Nucleus accumbens (tissue), 56 donors: Measurements from ENCODE around the gene BIVM.
"Not testable (repeated sequence)": the region's sequence is repeated elsewhere in the genome, so short reads cannot be mapped to it uniquely, and the experiment has no call there.

Source experiments
- DNase-seq, 56 donors: peaks; one replicate each; lab custom pipeline; 2025; lab: John Stamatoyannopoulos, UW

BIVM gene, protein sequence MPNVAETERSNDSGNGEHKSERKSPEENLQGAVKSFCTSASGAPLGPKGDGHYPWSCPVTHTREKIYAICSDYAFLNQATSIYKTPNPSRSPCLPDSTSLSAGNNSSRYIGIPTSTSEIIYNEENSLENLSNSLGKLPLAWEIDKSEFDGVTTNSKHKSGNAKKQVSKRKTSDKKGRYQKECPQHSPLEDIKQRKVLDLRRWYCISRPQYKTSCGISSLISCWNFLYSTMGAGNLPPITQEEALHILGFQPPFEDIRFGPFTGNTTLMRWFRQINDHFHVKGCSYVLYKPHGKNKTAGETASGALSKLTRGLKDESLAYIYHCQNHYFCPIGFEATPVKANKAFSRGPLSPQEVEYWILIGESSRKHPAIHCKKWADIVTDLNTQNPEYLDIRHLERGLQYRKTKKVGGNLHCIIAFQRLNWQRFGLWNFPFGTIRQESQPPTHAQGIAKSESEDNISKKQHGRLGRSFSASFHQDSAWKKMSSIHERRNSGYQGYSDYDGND

DNA sequence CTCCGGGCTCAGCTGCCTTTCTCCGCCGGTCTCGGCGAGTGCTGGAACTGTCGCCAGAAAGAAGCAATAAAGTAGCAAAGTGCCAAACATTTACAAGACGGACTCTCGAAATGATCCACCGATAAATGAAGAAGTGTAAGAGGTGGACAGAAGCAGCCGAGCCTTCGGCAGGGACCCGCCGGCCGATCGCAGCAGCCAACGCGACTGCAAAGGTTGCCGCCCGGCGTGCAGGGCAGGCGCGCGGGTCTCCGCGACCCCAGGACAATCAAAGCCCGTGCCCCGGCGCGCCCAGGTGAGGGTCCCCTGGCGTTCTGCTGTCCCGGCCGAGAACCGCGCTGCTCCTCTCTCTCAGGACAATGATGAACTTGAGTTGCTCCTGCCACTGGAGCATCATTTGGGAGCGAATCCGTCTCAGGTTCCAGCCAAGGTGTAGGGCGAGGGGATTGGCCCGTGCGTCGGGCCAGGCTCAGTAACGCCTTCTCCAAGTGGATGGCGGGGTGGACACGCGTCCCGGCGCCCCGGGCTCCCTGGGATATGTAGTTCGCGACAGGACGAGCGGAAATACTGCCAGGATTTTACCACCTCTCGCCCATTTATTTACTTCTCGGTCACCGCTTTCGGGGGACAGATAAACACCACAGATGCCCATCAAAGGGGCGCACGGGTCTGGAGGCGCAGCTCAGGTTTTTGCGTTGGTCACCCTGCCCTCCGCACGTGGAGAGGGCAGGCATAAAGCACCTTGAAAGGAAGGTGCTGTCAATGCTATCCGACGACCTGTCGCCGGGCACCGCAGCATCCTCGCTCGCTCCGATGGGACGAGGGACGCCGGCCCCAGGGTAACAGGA is at the start of gene BIVM, which contains the start of gene POGLUT2:
BIVM (plus strand) TSS at position 539 of the 845 bp plus-strand sequence. CDS start 8,149 bp downstream, outside the sequence.
POGLUT2 (minus strand) TSS at position 396 of the 845 bp plus-strand sequence; CDS start at position 90, 306 bp downstream.
- peak; percentile 12 to 95 (median 82) for DNase-seq

DNA sequence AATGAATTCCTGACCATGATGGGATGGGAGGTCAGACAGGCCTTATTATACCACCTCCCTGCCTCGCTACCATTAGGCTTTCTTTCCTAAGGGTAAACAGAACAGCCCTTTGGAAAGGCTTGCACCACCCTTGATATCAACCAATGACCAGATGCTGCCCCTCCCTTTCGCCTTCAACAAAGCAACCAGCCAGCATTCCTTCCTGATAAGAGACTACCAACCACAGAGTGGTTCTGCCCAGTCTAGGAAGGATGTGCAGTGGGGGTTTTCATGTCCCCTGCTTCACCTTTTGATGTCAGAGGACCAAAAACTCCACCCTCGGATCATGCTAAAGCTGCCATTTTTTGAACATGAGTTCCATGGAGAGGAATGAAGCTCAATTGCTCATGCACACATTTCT is 47.0 kb upstream of the BIVM start:
- DNase-seq = no peak

DNA sequence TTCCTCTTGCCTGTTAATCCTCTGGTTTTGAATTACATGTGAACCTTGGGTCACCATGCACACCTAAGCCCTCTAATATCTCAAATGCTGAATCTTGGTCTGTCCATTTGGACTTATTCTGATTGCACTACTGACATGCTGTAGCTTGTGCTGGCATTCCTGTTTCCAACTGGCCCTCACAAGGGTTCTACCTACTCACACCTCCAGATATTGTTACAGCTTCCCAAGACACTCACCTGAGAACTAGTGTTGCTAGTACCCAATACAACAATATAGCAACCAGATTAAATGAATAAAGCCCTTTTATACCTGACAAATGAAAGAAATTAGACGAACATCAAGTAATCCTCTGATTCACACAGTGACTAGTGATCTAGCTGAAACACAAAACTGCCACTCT is 41.9 kb upstream of the BIVM start:
- DNase-seq = no peak

DNA sequence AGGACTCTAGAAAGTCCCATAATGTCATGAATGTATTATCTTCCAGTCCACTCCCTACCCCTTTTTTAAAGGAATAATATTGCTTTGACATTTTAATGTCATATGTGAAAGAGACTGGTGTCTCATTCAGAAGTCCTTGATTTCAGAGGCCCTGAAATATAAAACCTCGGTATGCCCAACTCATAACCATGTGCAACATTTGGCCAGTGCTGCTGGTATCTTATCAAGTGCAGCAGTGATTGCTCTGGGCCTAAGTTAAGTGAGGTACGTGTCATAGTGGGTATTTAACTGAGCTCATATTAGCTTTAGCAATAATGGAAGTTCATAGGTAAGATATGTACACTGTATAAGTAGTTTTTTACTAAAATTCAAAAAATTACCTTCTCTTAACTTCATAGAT is 40.1 kb upstream of the BIVM start:
- no peak for DNase-seq

DNA sequence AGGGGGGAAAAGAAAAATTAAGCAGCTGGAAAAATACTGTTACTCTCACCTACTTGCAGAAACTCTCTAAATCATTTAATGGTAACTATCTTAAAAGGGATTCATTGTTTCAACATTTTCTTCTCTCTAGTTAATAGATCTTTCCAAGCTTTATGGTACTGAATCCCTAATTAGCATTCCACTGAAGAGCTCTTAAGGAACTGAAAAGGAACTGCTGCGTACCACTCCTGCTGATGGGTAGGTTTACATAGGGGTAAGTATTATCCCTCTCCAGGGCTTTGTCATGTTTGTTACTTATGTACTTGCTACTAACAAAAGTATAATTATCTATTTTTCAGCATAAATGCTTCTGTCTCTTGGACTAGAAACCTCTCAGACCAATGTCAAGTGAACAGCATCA is 37.8 kb upstream of the BIVM start:
- no peak for DNase-seq

DNA sequence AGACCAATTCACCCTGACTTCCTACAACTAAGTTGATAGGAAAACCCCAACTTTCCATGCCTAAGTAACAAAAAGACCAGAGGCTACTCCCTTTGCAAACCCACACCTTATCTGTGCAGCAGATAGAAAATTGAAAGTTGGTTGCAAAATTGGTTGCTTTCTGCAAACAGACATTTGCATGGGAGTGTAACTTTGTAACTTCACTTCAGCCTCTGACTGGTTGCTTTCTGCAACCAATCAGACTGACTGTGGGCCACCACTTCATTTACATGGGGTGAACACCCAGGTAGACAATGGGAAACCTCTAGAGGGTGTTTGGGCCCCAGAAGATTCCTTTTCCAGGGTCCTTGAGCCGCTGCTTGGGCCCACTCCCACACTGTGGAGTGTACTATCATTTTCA is 35.2 kb upstream of the BIVM start:
- no peak for DNase-seq

DNA sequence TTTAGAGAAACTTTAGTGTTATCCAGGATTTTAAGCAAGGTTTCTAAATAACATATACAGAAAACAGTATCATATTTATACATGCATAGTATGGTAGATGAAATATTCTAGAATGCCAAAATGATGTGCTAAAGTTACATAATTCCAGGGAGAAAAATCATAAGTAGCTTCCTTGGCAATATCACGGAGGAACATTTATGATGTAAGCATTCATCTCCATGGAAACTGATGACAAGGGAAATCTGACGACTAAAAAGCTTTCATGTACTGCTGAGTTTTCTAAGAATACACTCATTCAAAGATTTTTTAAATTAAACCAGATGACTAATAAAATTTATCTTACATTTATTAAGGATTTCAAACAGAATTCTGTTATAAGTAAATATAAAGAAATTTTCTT is 30.0 kb upstream of the BIVM start:
- no peak for DNase-seq

DNA sequence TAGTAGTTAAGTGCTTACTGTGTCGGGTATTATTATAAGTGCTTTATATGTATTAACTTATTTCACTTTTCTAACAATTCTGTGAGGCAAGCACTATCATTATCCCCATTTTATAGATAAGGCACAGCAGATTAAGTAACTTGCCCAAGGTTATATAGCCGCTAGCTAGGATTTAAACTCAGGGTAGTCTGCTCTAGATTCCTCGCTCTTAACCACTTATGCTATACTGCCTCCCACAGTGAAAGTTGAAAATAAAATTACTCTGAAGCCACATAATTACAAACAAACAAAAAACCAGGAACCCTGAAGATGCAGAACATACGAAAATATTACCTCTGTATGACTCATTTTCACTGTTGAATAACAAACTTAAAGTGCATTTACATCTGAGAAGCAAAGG is 29.2 kb upstream of the BIVM start:
- DNase-seq = no peak

DNA sequence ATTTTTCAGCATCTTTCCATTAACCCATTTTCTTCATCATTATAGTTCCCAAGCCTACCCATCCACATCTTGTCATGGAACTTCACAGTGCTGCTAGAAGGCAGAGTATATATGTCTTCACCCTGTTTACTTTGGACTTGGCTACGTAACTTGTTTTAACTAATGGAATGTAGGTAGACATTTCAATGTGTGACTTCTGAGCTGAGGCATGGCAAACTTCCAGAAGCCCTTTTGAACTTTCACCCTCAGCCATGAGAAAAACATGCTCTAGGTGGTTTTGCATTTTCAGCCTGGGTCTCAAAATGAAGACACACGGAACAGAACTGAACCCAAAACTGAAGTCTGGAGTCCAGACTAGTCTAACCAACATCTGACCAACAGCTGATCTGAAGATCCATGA is 28.5 kb upstream of the BIVM start:
- no peak for DNase-seq

DNA sequence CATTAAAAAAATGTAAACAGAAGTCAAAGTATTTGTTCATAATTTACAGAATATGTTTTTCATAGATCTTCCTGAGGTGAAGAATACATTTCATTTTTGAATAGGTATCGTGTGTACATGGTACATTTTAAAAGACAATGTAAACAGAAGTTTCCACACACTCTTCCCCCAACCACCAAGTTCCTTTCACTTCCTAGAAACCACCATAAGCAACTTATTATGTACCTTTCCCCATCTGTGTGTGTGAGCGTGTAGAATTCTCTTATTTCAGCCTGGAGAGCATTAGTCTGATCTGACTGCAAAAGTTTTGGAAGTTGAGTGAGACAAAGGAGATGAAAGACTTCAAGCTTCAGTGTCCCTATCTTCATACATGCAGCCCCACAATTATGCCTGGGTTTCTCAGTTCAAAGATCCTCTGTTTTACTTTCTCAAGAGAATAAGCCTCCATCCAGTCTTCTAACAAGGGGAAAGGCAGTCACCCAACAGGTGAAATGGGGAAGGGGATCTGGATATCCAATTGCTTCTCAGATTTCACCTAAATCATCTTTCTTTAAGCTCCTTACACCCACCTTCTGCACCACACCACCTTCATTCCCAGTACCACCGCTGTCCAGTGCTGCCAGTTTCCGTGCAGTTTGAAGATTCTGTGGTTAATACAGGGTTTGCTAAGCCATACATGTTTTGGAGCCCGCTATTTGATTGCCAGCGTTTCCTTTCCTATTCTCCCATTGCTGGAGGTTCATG is 27.4 kb upstream of the BIVM start:
- no peak for DNase-seq

DNA sequence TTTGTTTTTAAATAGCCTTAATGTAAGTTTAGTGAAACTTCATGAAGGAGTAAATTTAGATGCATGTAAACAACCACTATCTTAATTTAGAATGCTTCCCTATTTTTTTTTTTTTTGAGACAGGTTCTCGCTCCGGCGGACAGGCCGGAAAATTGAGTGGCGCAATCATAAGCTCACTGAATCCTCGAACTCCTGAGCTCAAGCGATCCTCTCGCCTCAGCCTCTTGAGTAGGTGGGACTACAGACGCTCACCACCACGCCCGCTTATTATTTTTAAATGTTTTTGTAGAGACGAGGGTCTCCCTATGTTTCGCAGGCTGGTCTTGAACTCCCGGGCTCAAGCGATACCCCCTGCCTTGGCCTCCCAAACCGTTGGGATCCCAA is 26.9 kb upstream of the BIVM start:
- no peak for DNase-seq

DNA sequence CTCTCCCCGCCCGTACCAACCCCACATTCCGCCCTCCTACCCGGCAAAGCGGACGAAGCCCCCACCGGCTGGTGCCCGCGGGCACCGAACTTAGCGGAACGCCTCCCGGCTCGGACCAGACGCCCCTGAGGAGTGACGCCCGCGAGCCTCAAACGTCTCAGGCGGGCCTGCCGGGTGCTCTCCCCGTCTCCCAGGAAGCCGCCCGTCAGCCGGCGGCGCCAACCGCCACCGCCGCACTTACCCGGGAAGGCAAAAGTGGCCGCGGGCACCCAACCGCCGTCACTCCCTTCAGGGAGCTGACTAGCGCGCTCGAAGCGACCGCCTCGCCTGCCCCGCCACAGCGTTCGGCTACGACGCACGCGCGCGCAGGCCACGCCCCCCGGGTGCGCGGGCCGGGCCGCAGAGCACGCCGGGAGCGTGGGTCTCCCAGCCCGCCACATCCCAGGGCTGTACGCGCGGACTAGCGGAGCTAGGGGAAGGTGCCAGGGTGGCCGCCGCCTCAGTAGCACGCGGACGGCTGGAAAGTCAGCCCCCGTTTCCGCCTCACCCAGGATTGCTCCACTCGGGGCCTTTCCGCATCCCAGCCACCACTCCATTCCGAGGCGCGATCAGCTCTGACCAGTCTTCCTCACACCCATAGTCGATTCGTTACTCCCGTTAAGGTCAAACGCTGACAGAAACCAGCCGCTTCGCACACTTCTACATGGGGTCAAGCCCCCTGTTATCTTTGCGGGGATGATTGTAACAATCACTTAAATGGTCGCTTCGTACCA is 25.3 kb upstream of the BIVM start, which contains the start of gene TEX30:
TEX30 (minus strand) TSS at position 346 of the 773 bp plus-strand sequence. CDS start 3,760 bp downstream, outside the sequence.
- peak; percentile 7 to 88 (median 74) for DNase-seq

DNA sequence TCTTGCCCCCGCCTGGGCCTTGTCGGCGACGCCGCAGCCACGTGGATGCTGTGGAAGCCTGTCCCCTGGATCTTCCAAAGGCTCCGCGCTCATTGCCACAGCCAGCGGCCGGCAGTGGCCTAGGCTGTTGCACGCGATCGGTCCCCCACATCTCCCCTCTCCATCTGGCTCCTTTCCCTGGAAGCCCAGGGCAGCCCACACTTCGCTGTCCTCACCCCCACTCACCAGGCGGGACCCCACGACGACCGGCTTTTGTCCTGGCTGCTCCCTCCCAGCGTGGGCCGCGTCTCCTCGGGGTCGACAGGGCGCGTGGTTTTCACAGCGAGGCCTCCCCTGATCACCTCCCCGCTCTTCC is 24.7 kb upstream of the BIVM start:
- peak in 4 of 56 donors; percentile 17 to 38 (median 32) for DNase-seq

DNA sequence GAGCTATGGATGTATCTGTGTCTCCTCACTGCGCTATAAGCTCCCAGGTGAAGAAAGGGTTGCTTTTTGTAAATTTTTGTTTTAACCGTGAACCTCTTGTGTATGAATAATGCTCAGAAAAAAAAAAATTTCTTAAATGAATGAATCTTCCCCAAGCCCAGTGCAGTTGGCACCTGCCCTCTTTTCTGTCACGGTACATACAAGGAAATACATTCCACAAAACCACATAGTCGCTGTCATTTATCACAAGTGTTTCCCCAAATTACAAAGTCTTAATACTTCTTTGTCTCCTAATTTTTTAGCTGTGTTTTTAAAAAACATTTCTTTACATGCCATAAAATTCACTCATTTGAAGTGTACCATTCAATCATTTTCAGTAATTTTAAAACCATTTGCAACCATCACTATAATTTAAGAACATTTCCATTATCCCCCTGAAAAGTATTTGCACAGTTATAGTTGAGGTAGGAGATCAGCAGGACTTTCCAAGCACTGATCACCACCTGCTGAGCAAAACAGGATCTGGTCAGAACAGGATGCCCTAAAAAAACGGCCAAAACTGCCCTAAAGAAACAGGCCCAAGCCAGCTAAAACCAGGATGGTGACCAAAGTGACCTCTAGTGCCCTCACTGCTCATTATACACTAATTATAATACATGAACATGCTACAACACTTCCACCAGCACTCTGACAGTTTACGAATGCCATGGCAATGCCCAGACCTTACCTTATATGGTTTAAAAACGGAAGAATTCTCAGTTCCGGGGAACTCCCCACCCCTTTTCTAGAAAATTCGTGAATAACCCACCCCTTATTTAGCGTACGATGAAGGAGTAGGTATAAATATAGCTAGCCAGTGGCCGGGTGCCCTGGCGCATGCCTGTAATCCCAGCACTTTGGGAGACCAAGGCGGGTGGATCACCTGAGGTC is 24.1 kb upstream of the BIVM start:
- no peak for DNase-seq

DNA sequence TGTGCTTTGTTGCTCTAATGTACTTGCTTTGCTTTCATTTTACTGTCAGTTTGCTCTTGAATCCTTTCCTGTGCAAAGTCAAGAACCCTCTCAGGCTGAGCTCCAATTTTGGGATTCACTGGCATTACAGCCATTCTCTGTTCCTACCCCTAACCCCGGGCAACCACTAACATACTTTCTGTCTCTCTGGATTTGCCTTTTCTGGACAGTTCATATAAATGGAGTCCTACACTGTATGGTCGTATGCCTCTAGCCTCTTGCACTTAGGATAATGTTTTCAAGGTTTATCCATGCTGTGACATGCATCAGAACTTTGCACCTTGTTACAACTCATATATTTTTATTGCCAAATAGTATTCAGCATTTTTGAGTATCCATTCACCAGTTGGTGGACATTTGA is 22.6 kb upstream of the BIVM start:
- no peak for DNase-seq

DNA sequence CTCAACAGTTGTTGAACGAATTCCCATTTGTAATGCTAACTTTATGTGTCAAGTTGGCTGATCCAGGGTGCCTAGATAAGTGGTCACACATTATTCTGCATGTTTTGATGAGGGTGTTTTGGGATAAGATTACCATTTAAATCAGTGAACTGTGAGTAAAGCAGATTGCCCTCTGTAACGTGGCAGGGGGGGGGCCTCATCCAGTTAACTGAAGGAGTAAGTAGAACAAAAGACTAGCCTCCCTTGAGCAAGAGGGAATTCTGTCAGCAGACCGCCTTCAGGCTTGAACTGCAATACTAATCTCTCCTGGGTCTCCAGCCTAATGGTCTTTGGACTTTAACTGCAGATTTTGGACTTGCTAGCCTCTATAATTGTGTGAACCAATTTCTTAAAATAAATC is 21.2 kb upstream of the BIVM start:
- no peak for DNase-seq

DNA sequence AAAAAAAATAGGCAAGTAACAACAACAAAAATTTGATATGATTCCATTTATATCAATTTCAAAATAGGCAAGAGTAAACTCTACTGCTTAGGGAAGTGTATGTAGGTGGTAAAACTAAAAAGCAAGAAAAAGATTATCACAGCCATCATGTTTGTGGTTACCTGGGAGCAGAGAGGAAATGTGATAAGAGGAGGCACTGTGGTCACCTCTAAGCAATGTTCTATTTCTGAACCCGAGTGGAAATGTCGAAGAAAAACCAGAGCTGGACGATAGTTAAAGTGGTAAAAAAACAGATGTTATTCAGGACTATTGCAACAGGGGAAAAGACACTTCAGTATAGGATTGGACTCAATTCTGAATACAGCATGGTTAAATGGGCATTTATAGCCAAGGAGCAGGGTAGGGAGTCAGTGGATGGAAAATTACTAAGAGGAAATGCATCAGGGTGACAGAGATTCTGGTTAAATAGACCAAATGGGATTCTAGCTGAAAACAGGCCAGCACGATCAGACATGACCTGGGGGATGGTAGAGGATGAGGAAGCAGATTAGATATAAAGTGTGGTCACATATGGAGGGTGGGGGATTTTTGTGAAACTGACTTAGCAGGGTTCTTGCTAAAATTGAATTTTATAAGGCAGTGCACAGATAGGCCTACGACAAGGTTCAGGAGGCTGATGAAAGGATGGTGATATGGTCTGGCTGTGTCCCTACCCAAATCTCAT is 19.3 kb upstream of the BIVM start:
- no peak for DNase-seq

DNA sequence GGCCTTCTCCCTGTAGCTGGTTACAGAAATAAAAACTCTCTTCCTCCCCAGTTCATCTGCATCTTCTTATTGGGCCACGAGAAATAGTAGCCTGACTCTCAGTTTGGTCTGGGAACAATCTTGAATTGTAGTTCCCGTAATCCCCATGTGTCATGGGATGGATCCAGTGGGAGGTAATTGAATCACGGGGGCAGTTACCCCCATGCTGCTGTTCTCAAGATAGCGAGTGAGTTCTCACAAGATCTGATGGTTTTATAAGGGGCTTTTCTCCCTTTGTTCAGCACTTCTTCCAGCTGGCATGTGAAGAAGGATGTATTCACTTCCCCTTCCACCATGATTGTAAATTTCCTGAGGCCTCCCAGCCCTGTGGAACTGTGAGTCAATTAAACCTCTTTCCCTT is 18.3 kb upstream of the BIVM start:
- DNase-seq = not testable (repeated sequence)
